Bone marrow (tissue), 2 donors: ENCODE measurements around the gene ASAP2.

ENCODE experiments used
- DNase-seq, 2 donors: peaks; one replicate each; lab custom pipeline; 2025; lab: John Stamatoyannopoulos, UW

Gene ASAP2

DNA sequence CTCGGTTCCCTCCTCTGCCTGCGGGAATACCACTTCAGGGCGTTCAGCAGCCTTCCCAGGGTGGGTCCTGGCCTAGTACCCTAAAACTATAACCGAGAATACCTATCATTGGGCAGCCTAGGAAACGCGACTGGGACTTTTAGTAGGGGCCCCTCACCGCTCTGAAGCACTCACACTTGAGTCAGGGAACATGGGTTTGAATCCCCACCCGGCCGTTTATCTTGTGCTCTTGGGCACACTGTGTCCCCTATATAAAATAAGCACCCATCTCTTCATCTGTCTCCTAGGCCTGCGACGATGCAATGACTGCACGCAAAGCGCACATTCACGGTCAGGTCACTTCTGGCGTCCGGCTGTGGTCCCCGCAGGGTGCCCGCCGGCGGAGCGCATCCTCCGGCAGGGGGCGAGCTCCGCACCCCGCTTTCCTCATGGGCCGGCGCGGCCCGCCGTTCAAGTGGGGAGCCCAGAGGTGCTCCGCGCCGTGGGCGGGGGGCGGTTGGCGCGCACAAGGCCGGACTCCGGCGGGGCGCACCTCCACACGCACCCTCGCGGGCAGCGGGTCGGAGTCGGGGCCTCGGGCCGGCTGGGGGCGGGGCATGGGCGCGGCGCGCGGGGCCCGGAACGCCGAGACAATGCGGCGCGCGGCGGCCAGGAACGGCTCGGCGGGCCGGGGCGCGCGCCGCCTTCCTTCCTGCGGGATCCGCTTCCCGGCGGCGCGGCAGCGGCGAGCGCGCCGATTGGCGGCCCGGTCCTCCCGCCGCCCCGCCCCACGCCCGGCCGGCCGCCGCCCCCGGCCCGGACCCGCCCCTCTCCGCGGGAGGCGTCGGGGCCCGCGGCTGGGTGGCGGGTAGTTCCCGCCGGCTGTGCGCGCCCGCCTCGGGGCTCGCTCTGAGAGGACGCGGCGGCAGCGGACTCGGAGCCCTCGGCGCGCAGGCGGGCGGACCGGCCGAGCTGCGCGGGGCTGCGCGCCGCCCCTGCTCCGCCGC is at the start of gene ASAP2:
Gene ASAP2, plus strand, starts transcription at position 850 of the 986 bp plus-strand sequence. CDS start 293 bp downstream, outside the sequence.
- peak in 1 of 2 donors; percentile 58 for DNase-seq

DNA sequence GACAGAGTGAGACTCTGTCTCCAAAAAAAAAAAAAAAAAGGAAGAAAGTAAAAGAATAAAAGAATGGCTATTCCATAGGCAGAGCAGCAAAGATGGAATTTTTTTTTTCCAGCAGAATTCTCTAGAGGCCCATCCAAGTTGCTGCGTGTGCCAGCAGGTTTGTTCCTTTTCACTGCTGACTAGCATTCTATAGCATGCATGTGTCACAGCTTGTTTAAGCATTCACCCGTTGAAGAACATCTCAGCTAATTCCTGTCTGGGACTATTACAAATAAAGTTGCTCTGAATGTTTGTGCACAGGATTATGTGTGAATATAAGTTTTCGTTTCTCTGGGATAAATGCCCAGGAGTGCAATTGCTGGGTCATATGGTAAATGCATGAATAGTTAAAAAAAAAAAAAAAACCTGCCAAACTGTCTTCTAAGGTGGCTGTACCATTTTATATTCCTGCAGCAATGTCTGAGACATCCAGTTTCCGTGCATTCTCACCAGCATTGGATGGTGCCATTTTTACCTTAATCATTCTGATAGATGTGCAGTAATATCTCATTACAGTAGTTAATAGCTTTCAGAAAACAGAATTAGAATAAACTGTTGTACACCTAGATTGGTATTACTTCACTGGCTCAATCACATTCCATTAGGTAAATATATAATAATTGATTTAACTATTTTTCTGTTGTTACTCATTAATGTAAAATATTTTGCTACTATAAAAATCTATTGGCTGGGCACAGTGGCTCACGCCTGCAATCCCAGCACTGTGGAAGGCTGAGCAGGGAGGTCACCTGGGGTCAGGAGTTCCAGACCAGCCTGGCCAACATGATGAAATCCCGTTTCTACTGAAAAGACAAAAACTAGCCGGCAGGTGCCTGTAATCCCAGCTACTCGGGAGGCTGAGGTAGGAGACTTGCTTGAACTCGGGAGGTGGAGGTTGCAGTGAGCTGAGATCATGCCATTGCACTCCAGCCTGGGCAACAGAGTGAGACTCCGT is 47.5 kb upstream of the ASAP2 start:
- DNase-seq = no peak

DNA sequence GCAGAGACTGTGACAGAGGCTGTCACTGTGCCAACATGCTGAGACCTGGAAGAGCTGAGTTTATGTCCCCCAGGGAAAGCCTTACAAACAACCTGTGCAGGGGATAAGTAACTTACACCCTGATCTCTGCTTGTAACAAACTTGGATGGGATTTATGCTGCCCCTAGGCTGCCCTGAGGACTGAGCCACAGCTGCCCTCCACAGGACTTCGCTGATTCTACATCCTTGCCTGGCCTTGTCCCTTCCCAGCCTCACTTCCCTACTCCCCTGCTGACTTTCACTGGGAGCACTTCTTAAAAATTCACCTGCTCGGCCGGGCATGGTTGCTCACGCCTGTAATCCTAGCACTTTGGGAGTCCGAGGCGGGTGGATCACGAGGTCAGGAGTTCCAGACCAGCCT is 45.9 kb upstream of the ASAP2 start:
- no peak for DNase-seq

DNA sequence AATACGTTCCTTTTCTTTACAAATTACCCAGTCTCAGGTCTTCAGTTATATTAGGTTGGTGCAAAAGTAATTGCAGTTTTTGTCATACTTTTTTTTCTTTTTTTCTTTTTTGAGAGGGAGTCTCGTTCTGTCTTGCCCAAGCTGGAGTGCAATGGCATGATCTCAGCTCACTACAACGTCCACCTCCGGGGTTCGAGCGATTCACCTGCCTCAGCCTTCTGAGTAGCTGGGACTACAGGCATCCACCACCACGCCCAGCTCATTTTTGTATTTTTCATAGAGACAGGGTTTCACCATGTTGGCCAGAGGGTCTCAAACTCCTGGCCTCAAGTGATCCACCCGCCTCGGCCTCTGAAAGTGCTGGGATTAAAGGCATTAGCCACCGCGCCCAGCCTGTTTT is 43.8 kb upstream of the ASAP2 start:
- no peak for DNase-seq

DNA sequence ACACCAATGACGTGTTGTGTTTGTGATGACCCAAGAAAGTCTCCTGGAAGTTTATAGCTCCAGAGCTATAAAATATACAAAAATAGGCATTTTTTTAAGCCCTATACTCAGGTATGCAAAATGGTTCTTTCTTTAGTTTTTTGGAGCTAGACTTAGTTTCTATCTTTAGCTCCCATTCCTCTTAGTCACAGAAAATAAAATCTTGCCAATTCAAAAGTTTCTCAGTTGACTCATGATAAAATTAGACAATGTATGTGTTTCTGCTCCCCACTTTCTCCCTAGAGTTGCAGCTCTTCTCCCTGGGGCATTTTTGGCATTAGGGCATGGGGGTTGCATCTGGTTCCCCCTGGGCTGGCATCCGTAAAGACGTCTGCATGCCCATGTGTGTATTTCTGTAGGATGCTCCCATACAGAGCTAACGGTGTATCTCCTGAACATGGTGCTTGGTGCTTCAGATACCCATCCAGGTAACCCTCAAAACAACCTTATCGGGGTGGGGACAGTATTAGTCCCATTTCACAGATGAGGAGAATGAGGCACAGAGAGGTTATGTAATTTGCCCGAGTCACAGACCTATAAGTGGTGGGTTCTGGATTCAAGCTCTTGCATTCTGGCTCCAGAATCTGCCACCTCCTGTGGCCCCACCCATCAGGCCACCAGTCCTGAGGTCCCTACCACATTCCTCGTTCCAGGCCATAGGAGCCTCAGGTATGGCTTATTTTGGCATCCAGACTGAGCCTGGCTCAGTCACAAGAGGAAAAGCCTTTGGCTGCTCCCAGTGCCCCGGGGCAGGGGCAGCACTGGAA is 43.1 kb upstream of the ASAP2 start:
- DNase-seq = no peak

DNA sequence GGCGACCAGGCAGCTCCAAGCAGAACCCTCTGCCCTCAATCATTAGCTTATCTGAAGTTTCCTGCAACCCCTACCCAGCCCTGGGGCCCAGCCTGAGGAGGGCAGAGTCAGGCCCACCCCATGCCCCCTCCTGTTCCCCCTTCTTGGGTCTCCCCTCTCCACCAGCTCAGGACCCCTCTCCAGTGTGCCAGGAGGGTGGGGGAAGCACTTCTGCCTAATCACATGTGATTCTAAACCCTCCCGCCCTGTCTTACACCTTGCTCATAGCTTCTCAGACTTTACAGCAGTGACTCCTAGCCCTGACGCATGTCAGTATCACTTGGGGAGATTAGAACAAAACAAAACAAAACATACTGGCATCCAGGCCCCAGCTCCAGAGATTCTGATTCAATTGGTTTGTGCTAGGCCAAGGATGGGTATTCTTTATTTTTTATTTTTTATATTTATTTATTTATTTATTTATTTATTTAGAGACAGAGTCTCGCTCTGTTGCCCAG is 42.5 kb upstream of the ASAP2 start:
- DNase-seq = no peak

DNA sequence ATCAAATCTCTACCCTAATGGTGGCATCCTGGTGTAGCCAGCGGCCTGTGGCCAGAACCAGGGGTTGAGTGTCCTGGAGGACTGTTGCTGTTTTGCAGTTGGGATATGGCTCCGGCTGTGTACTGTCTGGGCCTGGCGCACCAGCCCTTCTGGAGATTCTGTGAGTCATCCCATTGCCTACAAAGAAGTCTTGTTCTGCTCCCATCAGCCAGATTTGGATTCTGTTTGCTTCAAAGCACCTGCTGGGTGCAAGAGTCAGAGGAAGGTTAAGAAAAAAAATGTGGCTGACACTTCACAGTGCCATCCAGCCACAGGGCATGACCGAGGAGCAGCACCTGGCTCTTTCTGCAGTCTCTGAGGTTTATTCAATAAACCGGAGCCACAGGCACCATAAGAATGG is 41.0 kb upstream of the ASAP2 start:
- no peak for DNase-seq

DNA sequence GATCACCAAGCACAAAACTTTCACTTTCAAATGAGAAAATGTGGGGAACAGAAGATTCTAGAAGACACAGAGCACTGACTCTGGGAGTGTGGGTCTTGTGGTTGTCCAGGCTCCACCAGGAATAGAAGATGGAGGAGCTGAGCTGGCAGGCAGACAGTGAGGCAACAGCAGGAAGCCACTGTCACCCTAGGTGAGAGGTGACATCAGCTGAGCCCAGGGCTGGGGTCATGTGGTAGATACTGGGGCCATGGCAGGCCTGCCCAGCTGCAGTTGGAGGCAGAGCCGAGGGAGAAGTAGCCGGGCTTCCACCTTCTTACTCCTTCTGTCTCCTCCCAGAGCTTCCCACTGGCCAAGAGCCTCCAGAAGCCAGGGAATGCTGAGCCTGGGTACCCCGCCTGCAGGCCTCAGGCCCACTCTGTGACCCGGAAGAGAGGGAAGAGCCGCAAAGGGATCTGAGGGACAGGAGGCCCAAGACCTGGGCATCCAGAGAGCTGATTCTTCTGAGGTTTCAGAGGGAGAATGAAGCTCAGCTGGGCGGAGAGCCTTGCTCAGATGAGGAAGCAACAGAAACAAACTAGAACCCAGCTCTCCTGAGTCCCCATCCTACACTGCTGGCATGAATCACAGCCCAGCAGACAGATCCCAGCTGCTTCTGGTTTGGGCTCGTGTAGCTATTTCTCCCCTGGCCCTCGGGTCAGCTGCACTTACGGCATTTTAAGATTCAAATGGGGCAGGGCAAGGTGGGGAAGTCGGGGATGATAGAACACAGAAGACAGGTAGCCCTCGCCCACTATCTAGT is 39.8 kb upstream of the ASAP2 start:
- DNase-seq = no peak

DNA sequence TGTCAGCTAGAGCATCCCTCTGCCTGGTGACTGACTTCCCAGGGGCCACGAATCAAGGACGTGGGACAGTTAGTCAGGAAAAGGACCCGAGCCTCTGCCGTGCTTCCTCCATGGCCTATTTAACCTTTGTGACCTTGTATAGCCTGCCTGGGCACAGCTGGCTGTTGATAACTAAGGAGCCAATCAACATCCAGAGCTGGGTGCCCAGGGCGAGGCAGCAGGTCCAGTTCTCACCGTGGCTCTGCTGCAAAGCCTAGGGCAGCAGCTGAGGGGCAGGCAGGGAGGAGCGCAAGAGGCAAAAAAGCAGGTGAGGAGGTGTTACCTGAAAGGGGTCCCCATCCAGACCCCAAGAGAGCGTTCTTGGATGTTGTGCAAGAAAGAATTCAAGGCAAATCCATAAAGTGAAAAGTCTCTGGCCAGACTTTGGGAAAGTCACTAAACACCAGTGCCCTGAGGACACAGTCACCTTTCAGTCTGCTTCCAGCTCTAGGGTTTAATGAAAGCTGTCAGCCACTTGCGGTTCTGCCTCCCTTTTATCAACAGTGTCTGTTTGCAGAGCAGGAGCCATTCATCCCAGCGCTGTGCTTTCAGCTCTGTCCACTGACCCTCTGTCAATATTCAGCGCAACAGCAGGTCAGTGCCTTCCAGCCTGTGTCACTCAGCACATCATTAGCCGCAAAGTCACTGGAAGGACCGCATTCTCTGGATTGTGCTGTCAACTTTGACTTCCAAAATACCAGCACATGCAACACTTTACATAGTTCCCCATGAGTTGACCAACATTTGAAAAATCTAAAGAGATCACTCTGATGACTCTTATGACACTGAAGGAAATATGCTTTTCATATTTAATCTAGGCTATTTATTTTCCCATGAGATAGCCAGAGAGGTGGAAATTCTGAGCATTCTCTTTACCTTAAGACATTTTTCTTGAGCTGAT is 38.6 kb upstream of the ASAP2 start:
- no peak for DNase-seq

DNA sequence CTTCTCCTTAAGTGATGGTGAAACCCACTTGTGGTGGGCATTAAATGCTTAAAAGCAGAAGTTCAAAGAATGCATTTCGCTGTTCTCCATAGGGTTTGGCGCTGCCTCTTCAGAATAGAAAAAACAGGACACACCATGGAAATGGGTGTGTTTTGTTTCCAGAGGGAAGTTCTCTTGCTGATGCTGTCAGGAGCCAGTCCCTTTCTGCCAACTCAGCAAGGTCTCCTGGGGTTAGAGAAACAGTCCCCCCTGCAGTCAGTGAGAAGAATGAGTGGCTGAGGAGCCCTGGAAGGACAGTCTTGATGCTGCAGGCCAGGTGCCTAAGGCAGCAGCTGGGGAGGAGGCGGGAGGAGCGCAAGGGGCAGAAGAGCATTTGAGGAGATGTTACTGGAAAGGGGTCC is 37.8 kb upstream of the ASAP2 start:
- DNase-seq = no peak

DNA sequence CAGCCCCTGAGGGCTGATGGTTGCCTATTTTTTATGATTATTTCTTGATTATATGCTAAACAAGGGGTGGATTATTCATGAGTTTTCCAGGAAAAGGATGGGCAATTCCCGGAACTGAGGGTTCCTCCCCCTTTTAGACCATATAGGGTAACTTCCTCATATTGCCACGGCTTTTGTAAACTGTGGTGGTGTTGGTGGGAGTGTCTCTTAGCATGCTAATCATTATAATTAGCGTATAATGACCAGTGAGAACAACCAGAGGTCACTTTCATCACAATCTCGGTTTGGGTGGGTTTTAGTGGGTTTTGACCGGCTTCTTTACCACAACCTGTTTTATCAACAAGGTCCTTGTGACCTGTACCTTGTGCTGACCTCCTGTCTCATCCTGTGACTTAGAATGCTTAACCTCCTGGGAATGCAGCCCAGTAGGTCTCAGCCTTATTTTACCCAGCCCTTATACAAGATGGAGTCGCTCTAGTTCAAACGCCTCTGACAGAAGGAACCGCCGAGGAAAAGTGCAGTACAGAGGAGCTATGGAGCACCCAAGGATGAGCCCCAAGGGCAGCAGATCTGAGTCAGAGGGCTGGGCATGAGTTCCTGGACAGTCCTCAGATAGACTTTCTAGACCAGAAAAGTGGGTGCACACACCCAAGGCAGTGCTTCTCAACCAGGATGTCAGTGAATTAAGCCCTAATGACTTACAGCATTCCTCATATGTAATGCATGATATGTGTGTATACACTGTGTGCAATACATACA is 37.1 kb upstream of the ASAP2 start:
- DNase-seq = no peak

DNA sequence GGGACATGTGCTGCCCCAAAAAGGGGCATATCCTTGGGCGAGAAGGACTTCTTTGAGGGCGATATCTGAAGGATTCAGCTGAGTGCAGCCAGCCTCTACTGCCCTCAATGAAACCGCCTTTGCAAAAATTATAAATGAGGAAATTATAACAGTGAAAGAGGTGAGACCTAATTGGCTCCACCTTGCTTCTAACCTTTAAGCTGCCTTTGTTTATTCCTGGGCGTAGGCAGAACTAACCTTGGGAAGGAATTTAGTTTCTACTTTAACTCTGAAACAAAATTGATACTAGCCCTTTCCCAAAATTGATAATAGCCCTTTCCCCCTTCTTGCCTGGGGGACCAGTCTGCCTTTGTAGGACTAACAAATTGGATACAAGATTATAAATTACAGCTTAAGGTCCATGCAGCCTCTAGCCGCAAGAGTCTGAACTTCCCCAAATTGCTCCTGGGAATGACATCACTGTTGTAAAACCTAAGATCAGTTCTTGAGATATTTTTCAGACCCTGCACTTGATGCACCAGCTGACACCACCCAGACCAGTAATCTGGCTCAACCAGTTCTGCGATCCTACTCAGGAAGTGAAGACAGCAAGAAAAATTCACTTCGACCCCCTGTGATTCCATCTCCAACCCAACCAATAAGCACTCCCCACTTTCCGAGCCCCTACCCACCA is 36.0 kb upstream of the ASAP2 start:
- peak in 1 of 2 donors; percentile 11 for DNase-seq

DNA sequence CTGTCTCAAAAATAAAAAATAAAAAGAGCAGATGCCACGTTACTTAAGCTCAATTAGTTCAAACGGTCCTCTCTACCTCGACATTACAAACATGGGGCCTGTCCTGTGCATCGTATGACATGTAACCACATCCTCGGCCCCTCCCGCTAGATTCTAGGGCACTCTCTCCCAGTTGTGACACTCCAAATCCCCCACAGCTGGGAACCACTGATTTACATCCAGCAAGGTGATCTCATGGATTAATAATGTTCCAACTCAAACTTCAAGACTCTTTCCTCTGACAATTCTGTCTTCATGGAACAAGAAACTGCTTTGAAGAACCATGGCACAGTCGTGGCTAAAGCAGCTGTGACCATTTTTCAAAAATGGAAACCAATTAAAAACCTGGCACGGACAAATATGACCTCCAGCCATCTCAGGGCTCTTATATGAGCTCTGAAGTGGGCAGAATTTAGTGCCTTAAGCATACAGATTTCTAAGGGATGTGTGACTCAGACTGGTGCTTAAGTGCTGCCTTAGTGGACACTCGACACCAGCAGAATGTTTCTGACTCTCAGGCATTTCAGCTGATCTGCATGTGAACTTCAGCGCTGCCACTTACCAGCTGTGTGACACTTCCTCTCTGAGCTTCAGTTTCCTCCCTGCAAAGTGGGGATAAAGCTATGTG is 31.7 kb upstream of the ASAP2 start:
- DNase-seq = no peak

DNA sequence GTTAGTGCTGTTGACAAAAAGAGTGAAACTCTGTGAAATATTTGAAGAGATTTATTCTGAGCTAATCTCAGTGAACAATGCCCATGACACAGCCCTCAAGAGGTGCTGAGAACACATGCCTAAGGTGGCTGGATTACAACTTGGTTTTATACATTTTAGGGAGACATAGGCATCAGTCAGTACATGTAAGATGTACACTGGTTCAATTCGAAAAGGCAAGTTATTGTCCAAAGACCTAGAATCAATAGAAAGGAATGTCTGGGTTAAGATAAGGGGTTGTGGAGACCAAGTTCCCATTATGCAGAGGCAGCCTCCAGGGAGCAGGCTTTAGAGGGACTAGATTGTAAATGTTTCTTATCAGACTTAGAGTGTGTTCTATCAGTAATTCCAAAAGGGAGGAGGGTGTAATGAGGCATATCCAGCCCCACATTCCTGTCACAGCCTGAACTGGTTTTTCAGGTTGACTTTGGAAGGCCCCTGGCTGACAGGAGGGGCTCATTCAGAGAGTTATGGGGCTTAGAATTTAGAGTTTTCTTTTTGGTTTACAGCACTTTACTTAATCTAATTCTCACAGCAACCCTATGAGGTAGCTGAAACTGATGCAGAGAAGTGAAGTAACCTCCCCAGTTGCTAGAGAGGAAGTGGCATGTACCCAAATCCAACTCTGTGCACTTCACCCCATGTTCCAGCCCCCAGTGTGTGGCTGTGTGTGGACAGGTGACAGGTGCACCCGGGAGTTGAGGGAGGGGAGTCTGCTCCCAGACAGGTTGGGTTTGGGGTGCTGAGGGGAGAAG is 28.3 kb upstream of the ASAP2 start:
- DNase-seq = no peak

DNA sequence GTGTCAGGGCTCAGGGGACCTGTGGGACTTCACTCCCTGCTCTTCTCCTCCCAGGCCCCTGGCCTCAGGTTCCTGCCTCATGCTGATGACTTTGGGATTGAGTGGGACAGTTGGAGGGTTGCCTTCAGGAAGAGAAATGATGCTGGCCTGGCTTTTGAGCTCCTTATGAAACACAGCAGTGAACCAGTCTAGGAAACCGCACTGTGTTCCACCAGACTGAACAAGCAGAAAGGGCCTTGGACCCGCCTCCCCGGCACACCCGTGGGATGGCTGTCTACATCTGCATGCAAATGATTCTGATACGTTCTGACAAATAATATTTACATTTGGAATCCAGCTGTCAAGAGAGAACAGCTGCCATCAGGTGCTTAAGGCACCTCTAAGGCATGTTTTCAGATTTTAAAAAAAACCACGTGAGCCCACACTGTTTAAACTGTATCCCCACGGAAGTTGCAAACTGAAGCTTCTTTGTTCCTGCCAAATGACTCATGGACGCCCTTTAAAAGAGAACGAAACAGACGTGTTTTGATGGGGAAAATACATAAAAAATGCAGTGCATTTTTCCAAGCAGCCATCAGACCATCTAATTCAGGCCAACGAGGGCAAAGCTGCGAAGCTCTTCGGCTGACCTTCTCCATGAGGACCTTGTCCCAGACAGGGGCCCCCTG is 27.6 kb upstream of the ASAP2 start:
- DNase-seq = no peak

DNA sequence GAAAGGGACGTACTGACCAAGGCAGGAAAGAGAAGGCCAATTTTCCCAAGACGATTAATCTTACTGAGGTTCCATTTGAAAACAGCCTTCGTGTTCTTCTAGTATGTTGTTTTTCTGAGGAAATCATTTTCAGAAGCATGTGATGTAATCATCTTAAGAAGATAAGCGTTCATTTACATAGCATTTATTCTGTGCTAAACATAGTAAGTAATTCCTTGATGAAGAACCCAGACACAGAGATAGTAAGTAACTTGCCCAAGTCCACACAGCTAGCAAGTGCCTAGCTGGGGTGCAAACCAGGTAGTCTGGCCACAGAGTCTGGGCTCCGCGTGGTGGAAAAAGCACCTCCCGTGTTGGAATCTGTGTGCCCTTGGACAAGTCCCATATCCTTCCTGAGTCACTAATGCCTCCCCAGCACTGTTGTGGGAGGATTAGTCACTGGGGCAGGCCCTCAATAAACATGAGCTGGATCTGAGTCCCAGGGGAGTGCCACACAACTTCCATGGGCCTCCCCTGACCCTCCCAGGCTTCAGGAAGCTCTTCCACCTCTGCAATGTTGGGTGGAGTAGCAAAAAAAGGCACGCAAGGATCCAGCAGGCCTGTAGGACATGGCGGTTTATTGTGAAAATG is 26.9 kb upstream of the ASAP2 start:
- no peak for DNase-seq
